ENCODE measurements around the gene FLT4.

FLT4 gene

GRCh38 chr5:180625125-180625790, 24.1 kb downstream of the FLT4 start:
- no peak for DNase-seq

- DNase-seq = no peak
These were observed 24.8 kb downstream of the FLT4 start for GRCh38 chr5:180624587-180624986.

GRCh38 chr5:180623844-180624243, 25.6 kb downstream of the FLT4 start:
- DNase-seq = no peak

GRCh38 chr5:180623411-180623834, 26.0 kb downstream of the FLT4 start:
- DNase-seq = no peak

- no peak for DNase-seq
These were observed 26.5 kb downstream of the FLT4 start for GRCh38 chr5:180622910-180623309.

- no peak for DNase-seq
These were observed 28.1 kb downstream of the FLT4 start for GRCh38 chr5:180621311-180621710.

- DNase-seq = no peak
These were observed 29.4 kb downstream of the FLT4 start for GRCh38 chr5:180620014-180620413.

- DNase-seq = no peak
These were observed 29.9 kb downstream of the FLT4 start for GRCh38 chr5:180619563-180619915.

GRCh38 chr5:180618829-180619562, 30.4 kb downstream of the FLT4 start:
- no peak for DNase-seq

- DNase-seq = no peak
These were observed 30.9 kb downstream of the FLT4 start for GRCh38 chr5:180618487-180618828.

- no peak for DNase-seq
These were observed 35.6 kb downstream of the FLT4 start for GRCh38 chr5:180613814-180614188.

GRCh38 chr5:180613188-180613813, 36.1 kb downstream of the FLT4 start:
- DNase-seq = no peak

- no peak for DNase-seq
These were observed 36.7 kb downstream of the FLT4 start for GRCh38 chr5:180612683-180613082.

GRCh38 chr5:180611140-180611850, 38.1 kb downstream of the FLT4 start:
- no peak for DNase-seq

GRCh38 chr5:180609817-180610550, 39.4 kb downstream of the FLT4 start:
- DNase-seq = no peak

- no peak for DNase-seq
These were observed 40.0 kb downstream of the FLT4 start for GRCh38 chr5:180609386-180609785.

GRCh38 chr5:180608572-180609310, 40.7 kb downstream of the FLT4 start:
- DNase-seq = no peak

- DNase-seq = no peak
These were observed 41.4 kb downstream of the FLT4 start for GRCh38 chr5:180607861-180608571.

GRCh38 chr5:180606215-180606785, 43.1 kb downstream of the FLT4 start:
- no peak for DNase-seq

GRCh38 chr5:180605554-180606214, 43.7 kb downstream of the FLT4 start:
- no peak for DNase-seq

- DNase-seq = no peak
These were observed 45.1 kb downstream of the FLT4 start for GRCh38 chr5:180604271-180604670.

Measured in activated gamma-delta T cell (primary cell).